HepG2 (cell line): Measurements from ENCODE around the gene HSF2BP. TPM values are rescaled to one million over a fixed set of nuclear protein-coding genes. Genes with fewer than 3 reads are reported as not detected.
A peak's percentile ranks its signal among the peaks of the same experiment; 100 is the strongest.

ENCODE experiments used
- ATF7 ChIP-seq, 2 experiments: fragments of 450-650 bp in 1 of 2; sonication (generic) in 1 of 2; formaldehyde crosslinking in 1 of 2; IDR thresholded peaks; 2 replicates each; pipeline versions ENCODE4 v1.4.0 to v1.6.1; 2016 to 2020; ENCODE audit warnings: antibody characterized with exemption in 1 of 2, mild to moderate bottlenecking in 1 of 2, missing genetic modification reagents in 1 of 2
- ATRX ChIP-seq: sonication (generic); formaldehyde crosslinking; IDR thresholded peaks from 2 replicates; pipeline ENCODE4 v1.4.0; 2020; ENCODE audit warnings: missing genetic modification reagents, borderline replicate concordance
- ERF ChIP-seq: IDR thresholded peaks from 2 replicates; pipeline ENCODE4 v1.6.1; 2018; ENCODE audit warnings: missing biosample characterization, missing genetic modification reagents
- ETV5 ChIP-seq: IDR thresholded peaks from 2 replicates; pipeline ENCODE4 v1.6.1; 2018; ENCODE audit warnings: missing biosample characterization, missing genetic modification reagents, inconsistent platforms, borderline replicate concordance
- NCOA2 ChIP-seq: sonication (generic); formaldehyde crosslinking; IDR thresholded peaks from 2 replicates; pipeline ENCODE4 v1.8.0; 2022; ENCODE audit warnings: inconsistent platforms
- NR2F1 ChIP-seq, 2 experiments: fragments of 450-650 bp in 1 of 2; formaldehyde crosslinking in 1 of 2; IDR thresholded peaks; 2 replicates each; pipeline versions ENCODE4 v1.5.0 to v1.6.1; 2016 to 2020; ENCODE audit warnings: mild to moderate bottlenecking in 1 of 2, missing compliant biosample characterization in 1 of 2, missing genetic modification reagents in 1 of 2, moderate library complexity in 1 of 2
- NR2F2 ChIP-seq: IDR thresholded peaks from 2 replicates; pipeline ENCODE4 v1.6.1; 2012; ENCODE audit warnings: low read depth, inconsistent platforms, borderline replicate concordance
- NR2F6 ChIP-seq, 2 experiments: IDR thresholded peaks; 2 replicates each; pipeline ENCODE4 v1.6.1; 2016; ENCODE audit warnings: antibody characterized with exemption in 1 of 2, mild to moderate bottlenecking in 1 of 2
- SRSF1 ChIP-seq: fragments of 200-400 bp; formaldehyde crosslinking; optimal IDR thresholded peaks from 2 replicates; pipeline ENCODE3; 2017; ENCODE audit warnings: mild to moderate bottlenecking, low read depth, low read length, moderate library complexity
- STAT5B ChIP-seq: sonication (generic); formaldehyde crosslinking; IDR thresholded peaks from 2 replicates; pipeline ENCODE4 v1.4.0; 2020; ENCODE audit warnings: missing genetic modification reagents
- U2AF2 ChIP-seq: fragments of 200-400 bp; formaldehyde crosslinking; IDR thresholded peaks from 2 replicates; pipeline ENCODE4 v1.6.1; 2017; ENCODE audit warnings: low read depth, mild to moderate bottlenecking, low read length
- ZBTB1 ChIP-seq: sonication (generic); formaldehyde crosslinking; IDR thresholded peaks from 2 replicates; pipeline ENCODE4 v1.4.0; 2020; ENCODE audit warnings: missing genetic modification reagents, borderline replicate concordance
- ZMYM3 ChIP-seq: sonication (generic); formaldehyde crosslinking; IDR thresholded peaks from 2 replicates; pipeline ENCODE4 v1.5.1; 2020; ENCODE audit warnings: mild to moderate bottlenecking, missing genetic modification reagents
- ZNF263 ChIP-seq: sonication (generic); formaldehyde crosslinking; IDR thresholded peaks from 2 replicates; pipeline ENCODE4 v1.4.0; 2020; ENCODE audit warnings: missing genetic modification reagents
- ZNF276 ChIP-seq: sonication (generic); formaldehyde crosslinking; IDR thresholded peaks from 2 replicates; pipeline ENCODE4 v1.4.0; 2020; ENCODE audit warnings: mild to moderate bottlenecking, low read depth, missing genetic modification reagents
- ZNF468 ChIP-seq: sonication (generic); formaldehyde crosslinking; IDR thresholded peaks from 2 replicates; pipeline ENCODE4 v1.8.0; 2022; ENCODE audit warnings: mild to moderate bottlenecking, moderate library complexity, missing genetic modification reagents
- ZNF704 ChIP-seq: sonication (generic); formaldehyde crosslinking; IDR thresholded peaks from 2 replicates; pipeline ENCODE4 v1.8.1; 2023; ENCODE audit warnings: mild to moderate bottlenecking, inconsistent platforms, moderate library complexity, missing genetic modification reagents, borderline replicate concordance
- ZNF773 ChIP-seq: sonication (generic); formaldehyde crosslinking; IDR thresholded peaks from 2 replicates; pipeline ENCODE4 v1.4.0; 2020; ENCODE audit warnings: missing genetic modification reagents, borderline replicate concordance
- ZNF883 ChIP-seq: sonication (generic); formaldehyde crosslinking; IDR thresholded peaks from 2 replicates; pipeline ENCODE4 v1.5.1; 2020; ENCODE audit warnings: mild to moderate bottlenecking, missing genetic modification reagents; ENCODE audit errors: not compliant biosample characterization
- polyA plus RNA-seq, 8 experiments: library from polyadenylated mRNA; depleted of rRNA in 3 of 8; stranded (reverse) in 7 of 8; unstranded in 1 of 8; fragments of >200 nt; fragmentation: Illumina TruSeq in 4 of 8; extraction: Trizol in 4 of 8; gene quantifications; 2 replicates each; pipeline versions ENCODE4 v1.2.1 to v1.2.3, GENCODE V29; 2011 to 2016; ENCODE audit warnings: low read depth in 4 of 8, missing spikeins in 1 of 8, mixed read lengths in 1 of 8; ENCODE audit not compliant: insufficient read depth in 1 of 8
- total RNA-seq, 5 experiments: library from RNA; depleted of rRNA; stranded (reverse); fragments of >200 nt; fragmentation: Illumina TruSeq; extraction: Trizol; gene quantifications; 2 replicates each; pipeline ENCODE4 v1.2.3, GENCODE V29; 2016; ENCODE audit warnings: low read depth in 1 of 5
- TF ChIP-seq, protein P1 (sequence below): sonication (generic); formaldehyde crosslinking; IDR thresholded peaks from 2 replicates; pipeline ENCODE4 v1.5.1; 2020; ENCODE audit warnings: mild to moderate bottlenecking, missing genetic modification reagents, borderline replicate concordance

HSF2BP gene
- total and polyA plus RNA-seq, 2 of the 13 experiments (the other 11 are each of a cell fraction or from before 2014, with no cell fraction given) = 0.67 to 2.2 TPM

DNA sequence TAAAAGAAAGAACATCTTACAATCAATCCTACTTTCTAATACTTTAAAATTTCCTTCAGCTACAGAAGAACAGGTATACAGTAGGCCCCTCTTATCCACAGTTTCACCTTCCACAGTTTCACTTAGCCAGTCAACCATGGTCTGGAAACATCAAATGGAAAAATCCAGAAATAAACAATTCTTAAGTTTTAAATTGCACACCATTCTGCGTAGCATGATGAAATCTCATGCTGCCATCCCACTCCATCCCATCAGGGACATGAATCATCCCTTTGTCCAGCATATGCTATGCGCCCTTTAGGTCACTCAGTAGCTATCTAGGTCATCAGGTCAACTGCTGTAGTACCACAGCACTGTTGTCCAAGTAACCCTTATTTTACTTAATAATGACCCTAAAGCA lies 67.7 kb downstream of the HSF2BP start (continued):
- peak; percentile 99 for TF ChIP-seq NR2F6 (IDR thresholded peaks at IDR 0.05)
- peak; percentile 99 for TF ChIP-seq NR2F6 (CRISPR knock-in tag; IDR thresholded peaks at IDR 0.05)
- no peak for TF ChIP-seq ZNF468
- no peak for TF ChIP-seq U2AF2
- no peak for TF ChIP-seq ZNF883 (CRISPR knock-in tag)
- TF ChIP-seq ZBTB1 (CRISPR knock-in tag) = no peak
- no peak for TF ChIP-seq ZNF773 (CRISPR knock-in tag)
- peak; percentile 82 for TF ChIP-seq NCOA2 (CRISPR knock-in tag)
- peak; percentile 60; the same call in 1 of the 2 replicates for TF ChIP-seq ERF (CRISPR knock-in tag)
- peak; percentile 29; the same call in 1 of the 2 replicates for TF ChIP-seq ATF7 (IDR thresholded peaks at IDR 0.05)
- TF ChIP-seq ATF7 (CRISPR knock-in tag; IDR thresholded peaks at IDR 0.05) = no peak
- no peak for TF ChIP-seq SRSF1
- peak; percentile 32; the same call in 1 of the 2 replicates for TF ChIP-seq ETV5 (CRISPR knock-in tag)
- TF ChIP-seq ZNF263 (CRISPR knock-in tag) = no peak
- peak; percentile 98 for TF ChIP-seq NR2F2
- no peak for TF ChIP-seq ZNF276 (CRISPR knock-in tag)
- TF ChIP-seq ZMYM3 (CRISPR knock-in tag) = no peak
- TF ChIP-seq ATRX (CRISPR knock-in tag) = no peak
- TF ChIP-seq, protein P1, sequence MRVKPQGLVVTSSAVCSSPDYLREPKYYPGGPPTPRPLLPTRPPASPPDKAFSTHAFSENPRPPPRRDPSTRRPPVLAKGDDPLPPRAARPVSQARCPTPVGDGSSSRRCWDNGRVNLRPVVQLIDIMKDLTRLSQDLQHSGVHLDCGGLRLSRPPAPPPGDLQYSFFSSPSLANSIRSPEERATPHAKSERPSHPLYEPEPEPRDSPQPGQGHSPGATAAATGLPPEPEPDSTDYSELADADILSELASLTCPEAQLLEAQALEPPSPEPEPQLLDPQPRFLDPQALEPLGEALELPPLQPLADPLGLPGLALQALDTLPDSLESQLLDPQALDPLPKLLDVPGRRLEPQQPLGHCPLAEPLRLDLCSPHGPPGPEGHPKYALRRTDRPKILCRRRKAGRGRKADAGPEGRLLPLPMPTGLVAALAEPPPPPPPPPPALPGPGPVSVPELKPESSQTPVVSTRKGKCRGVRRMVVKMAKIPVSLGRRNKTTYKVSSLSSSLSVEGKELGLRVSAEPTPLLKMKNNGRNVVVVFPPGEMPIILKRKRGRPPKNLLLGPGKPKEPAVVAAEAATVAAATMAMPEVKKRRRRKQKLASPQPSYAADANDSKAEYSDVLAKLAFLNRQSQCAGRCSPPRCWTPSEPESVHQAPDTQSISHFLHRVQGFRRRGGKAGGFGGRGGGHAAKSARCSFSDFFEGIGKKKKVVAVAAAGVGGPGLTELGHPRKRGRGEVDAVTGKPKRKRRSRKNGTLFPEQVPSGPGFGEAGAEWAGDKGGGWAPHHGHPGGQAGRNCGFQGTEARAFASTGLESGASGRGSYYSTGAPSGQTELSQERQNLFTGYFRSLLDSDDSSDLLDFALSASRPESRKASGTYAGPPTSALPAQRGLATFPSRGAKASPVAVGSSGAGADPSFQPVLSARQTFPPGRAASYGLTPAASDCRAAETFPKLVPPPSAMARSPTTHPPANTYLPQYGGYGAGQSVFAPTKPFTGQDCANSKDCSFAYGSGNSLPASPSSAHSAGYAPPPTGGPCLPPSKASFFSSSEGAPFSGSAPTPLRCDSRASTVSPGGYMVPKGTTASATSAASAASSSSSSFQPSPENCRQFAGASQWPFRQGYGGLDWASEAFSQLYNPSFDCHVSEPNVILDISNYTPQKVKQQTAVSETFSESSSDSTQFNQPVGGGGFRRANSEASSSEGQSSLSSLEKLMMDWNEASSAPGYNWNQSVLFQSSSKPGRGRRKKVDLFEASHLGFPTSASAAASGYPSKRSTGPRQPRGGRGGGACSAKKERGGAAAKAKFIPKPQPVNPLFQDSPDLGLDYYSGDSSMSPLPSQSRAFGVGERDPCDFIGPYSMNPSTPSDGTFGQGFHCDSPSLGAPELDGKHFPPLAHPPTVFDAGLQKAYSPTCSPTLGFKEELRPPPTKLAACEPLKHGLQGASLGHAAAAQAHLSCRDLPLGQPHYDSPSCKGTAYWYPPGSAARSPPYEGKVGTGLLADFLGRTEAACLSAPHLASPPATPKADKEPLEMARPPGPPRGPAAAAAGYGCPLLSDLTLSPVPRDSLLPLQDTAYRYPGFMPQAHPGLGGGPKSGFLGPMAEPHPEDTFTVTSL (CRISPR knock-in tag) = peak; percentile 58; the same call in 1 of the 2 replicates
- TF ChIP-seq NR2F1 (CRISPR knock-in tag; IDR thresholded peaks at IDR 0.05) = peak; percentile 92 to 97
- no peak for TF ChIP-seq ZNF704 (CRISPR knock-in tag)
- no peak for TF ChIP-seq STAT5B (CRISPR knock-in tag)
